ENCODE measurements around the gene RAD51B. TPM values are rescaled to one million over a fixed set of nuclear protein-coding genes. Genes with fewer than 3 reads are reported as not detected.
"Not testable (repeated sequence)": the region's sequence is repeated elsewhere in the genome, so short reads cannot be mapped to it uniquely, and the experiment has no call there.

The RAD51B gene
- total RNA-seq, 4 donors from 2014 or later, result 14.0 to 16.4 (median 14.8) TPM

- H3K9me3 ChIP-seq, result no peaks in the 10 kb centered on the region
- H3K36me3 ChIP-seq, result no peaks in the 10 kb centered on the region
- intact Hi-C loops (cut with DNase I), result no loop called here
- H3K4me3 ChIP-seq (replicated peaks in 1 of 3), result no peak overlapping the region
- no peaks in the 10 kb centered on the region for H3K27me3 ChIP-seq
- H3K27ac ChIP-seq, result no peak overlapping the region
- DNase-seq, result no peak
- H3K4me1 ChIP-seq, result peaks cover 0 to 16% of the 10 kb centered on the region in 2 donors
- 83 to 95% methylated on average over 5 to 6 of the region's 6 CpGs for WGBS, 2 donors
- TF ChIP-seq CTCF (IDR thresholded peaks at IDR 0.05), result no peak
- no peak for TF ChIP-seq POLR2A (IDR thresholded peaks at IDR 0.05)
Measured at GRCh38 chr14:68660495-68660894, 840.9 kb downstream of the RAD51B start.

GRCh38 chr14:68661226-68662225 is 841.9 kb downstream of the RAD51B start:
- H3K4me3 ChIP-seq (replicated peaks in 1 of 3), result no peak overlapping the region
- H3K4me1 ChIP-seq, result peaks cover 0 to 20% of the 10 kb centered on the region in 2 donors
- 92 to 93% methylated on average over 13 to 14 of the region's 14 CpGs for WGBS, 2 donors
- no peak overlapping the region for H3K27ac ChIP-seq
- no peak for DNase-seq
- H3K36me3 ChIP-seq, result no peaks in the 10 kb centered on the region
- no peaks in the 10 kb centered on the region for H3K9me3 ChIP-seq
- intact Hi-C loops (cut with DNase I), result no loop called here
- no peak for TF ChIP-seq CTCF (IDR thresholded peaks at IDR 0.05)
- TF ChIP-seq POLR2A (IDR thresholded peaks at IDR 0.05), result no peak
- no peaks in the 10 kb centered on the region for H3K27me3 ChIP-seq

- Histone ChIP-seq H3K27me3 (no peaks in the 10 kb centered on the region), H3K27ac (no peak overlapping the region), H3K4me1 (peaks cover 0 to 20% of the 10 kb centered on the region in 2 donors), H3K9me3 (no peaks in the 10 kb centered on the region), H3K36me3 (no peaks in the 10 kb centered on the region), H3K4me3 (replicated peaks in 1 of 3) (no peak overlapping the region)
- DNase-seq, result no peak
- 82 to 91% methylated on average over 3 of the region's 3 CpGs for WGBS, 2 donors
- TF ChIP-seq POLR2A (IDR thresholded peaks at IDR 0.05) (no peak), CTCF (IDR thresholded peaks at IDR 0.05) (no peak)
- intact Hi-C loops (cut with DNase I), result no loop called here
Measured at GRCh38 chr14:68662392-68662791, 842.8 kb downstream of the RAD51B start.

- H3K4me1 ChIP-seq, result peaks cover 0 to 20% of the 10 kb centered on the region in 2 donors
- DNase-seq; H3K36me3 ChIP-seq; H3K27ac ChIP-seq; H3K27me3 ChIP-seq; H3K9me3 ChIP-seq; intact Hi-C loops (cut with DNase I); H3K4me3 ChIP-seq (replicated peaks in 1 of 3): not testable (repeated sequence)
- 93 to 97% methylated on average over 6 of the region's 6 CpGs for WGBS, 2 donors
Measured at GRCh38 chr14:68662826-68663225, 843.2 kb downstream of the RAD51B start.

- H3K36me3 ChIP-seq, result no peaks in the 10 kb centered on the region
- H3K4me1 ChIP-seq, result peaks cover 0 to 20% of the 10 kb centered on the region in 2 donors
- no peak for DNase-seq
- H3K27me3 ChIP-seq, result no peaks in the 10 kb centered on the region
- H3K27ac ChIP-seq, result no peak overlapping the region
- H3K9me3 ChIP-seq, result no peaks in the 10 kb centered on the region
- 89% methylated on average over 9 of the region's 9 CpGs for WGBS, 2 donors
- no peak overlapping the region for H3K4me3 ChIP-seq (replicated peaks in 1 of 3)
- intact Hi-C loops (cut with DNase I), result no loop called here
- TF ChIP-seq CTCF (IDR thresholded peaks at IDR 0.05) (no peak), POLR2A (IDR thresholded peaks at IDR 0.05) (no peak)
Measured at GRCh38 chr14:68663385-68664076, 844.0 kb downstream of the RAD51B start.

Measured in thyroid gland (tissue), 4 donors.